Stimulated activated CD8-positive, alpha-beta memory T cell treated with anti-CD3 and anti-CD28 coated beads, Interleukin-7, amount 100 ng/mL, for 48 hours (primary cell): ENCODE results near the gene SCAPER.
"Not testable (repeated sequence)": the region's sequence is repeated elsewhere in the genome, so short reads cannot be mapped to it uniquely, and the experiment has no call there.

Experiments
- DNase-seq, 2 donors: peaks; one replicate each; pipeline ENCODE4 v3.0.0-alpha.2; 2020; ENCODE audit warnings: low read depth in 1 of 2; ENCODE audit errors: extremely low read depth in 1 of 2

Gene SCAPER

GRCh38 chr15:76333309-76333708, 571.8 kb downstream of the SCAPER start:
- no peak for DNase-seq

GRCh38 chr15:76332796-76333195, 572.3 kb downstream of the SCAPER start:
- no peak for DNase-seq

GRCh38 chr15:76330080-76330680, 575.0 kb downstream of the SCAPER start:
- no peak for DNase-seq

- no peak for DNase-seq
Observed at GRCh38 chr15:76328958-76329357, 576.2 kb downstream of the SCAPER start.

- DNase-seq: no peak
Observed at GRCh38 chr15:76328106-76328696, 576.9 kb downstream of the SCAPER start.

- DNase-seq: no peak
Observed at GRCh38 chr15:76327191-76328105, 577.7 kb downstream of the SCAPER start.

GRCh38 chr15:76325704-76326103, 579.4 kb downstream of the SCAPER start:
- no peak for DNase-seq

GRCh38 chr15:76324066-76324465, 581.1 kb downstream of the SCAPER start:
- no peak for DNase-seq

- no peak for DNase-seq
Observed at GRCh38 chr15:76321602-76322001, 583.5 kb downstream of the SCAPER start.

- DNase-seq: no peak
Observed at GRCh38 chr15:76321171-76321570, 584.0 kb downstream of the SCAPER start.

GRCh38 chr15:76320012-76320411, 585.1 kb downstream of the SCAPER start:
- no peak for DNase-seq

- DNase-seq: no peak
Observed at GRCh38 chr15:76313731-76314130, 591.4 kb downstream of the SCAPER start.

- DNase-seq: not testable (repeated sequence)
Observed at GRCh38 chr15:76313175-76313567, 592.0 kb downstream of the SCAPER start.

GRCh38 chr15:76312540-76313174, 592.5 kb downstream of the SCAPER start:
- no peak for DNase-seq

GRCh38 chr15:76311100-76311953, 593.8 kb downstream of the SCAPER start, which contains the start of gene ETFA:
Gene ETFA, minus strand, starts transcription at chr15:76311469. Its CDS starts 81 bp downstream, at chr15:76311388.
- DNase-seq: peak; percentile 84 to 94

- DNase-seq: no peak
Observed at GRCh38 chr15:76310475-76311099, 594.6 kb downstream of the SCAPER start.

- no peak for DNase-seq
Observed at GRCh38 chr15:76309601-76310330, 595.4 kb downstream of the SCAPER start.

- no peak for DNase-seq
Observed at GRCh38 chr15:76303909-76304308, 601.2 kb downstream of the SCAPER start.

GRCh38 chr15:76299786-76300185, 605.4 kb downstream of the SCAPER start:
- DNase-seq: no peak
